ENCODE data around the gene MRTFA. TPM values are rescaled to one million over a fixed set of nuclear protein-coding genes. Genes with fewer than 3 reads are reported as not detected.
"Not testable (repeated sequence)": the region's sequence is repeated elsewhere in the genome, so short reads cannot be mapped to it uniquely, and the experiment has no call there.

The MRTFA gene
- total RNA-seq (2014; rRNA removed; shearing (Covaris generic)), result 47.7 and 56.5 TPM in 2 replicates

- peak; percentile 95 for DNase-seq (ENCODE audit: low spot score)
These were observed at the start of gene MRTFA for GRCh38 chr22:40636380-40637182. TSS of gene MRTFA (minus strand) at chr22:40636719.

- DNase-seq (ENCODE audit: low spot score), result no peak
These were observed 48.9 kb upstream of the MRTFA start for GRCh38 chr22:40685406-40685805.

GRCh38 chr22:40684728-40685127 is 48.2 kb upstream of the MRTFA start:
- no peak for DNase-seq (ENCODE audit: low spot score)

GRCh38 chr22:40681451-40681850 is 44.9 kb upstream of the MRTFA start:
- DNase-seq (ENCODE audit: low spot score), result no peak

- no peak for DNase-seq (ENCODE audit: low spot score)
These were observed 44.3 kb upstream of the MRTFA start for GRCh38 chr22:40680819-40681183.

- DNase-seq (ENCODE audit: low spot score), result no peak
These were observed 43.7 kb upstream of the MRTFA start for GRCh38 chr22:40679964-40680818.

- no peak for DNase-seq (ENCODE audit: low spot score)
These were observed 42.9 kb upstream of the MRTFA start, which contains the start of gene MCHR1 for GRCh38 chr22:40679249-40679963. TSS of gene MCHR1 (plus strand) at chr22:40679484. CDS start at chr22:40679653, 169 bp downstream.

GRCh38 chr22:40678493-40679248 is 42.2 kb upstream of the MRTFA start:
- no peak for DNase-seq (ENCODE audit: low spot score)

- no peak for DNase-seq (ENCODE audit: low spot score)
These were observed 40.1 kb upstream of the MRTFA start for GRCh38 chr22:40676644-40677043.

- DNase-seq (ENCODE audit: low spot score), result not testable (repeated sequence)
These were observed 39.6 kb upstream of the MRTFA start for GRCh38 chr22:40676166-40676565.

GRCh38 chr22:40674274-40674673 is 37.8 kb upstream of the MRTFA start:
- no peak for DNase-seq (ENCODE audit: low spot score)

- DNase-seq (ENCODE audit: low spot score), result no peak
These were observed 36.5 kb upstream of the MRTFA start for GRCh38 chr22:40673017-40673416.

GRCh38 chr22:40671796-40672360 is 35.4 kb upstream of the MRTFA start:
- no peak for DNase-seq (ENCODE audit: low spot score)

GRCh38 chr22:40671369-40671768 is 34.9 kb upstream of the MRTFA start:
- DNase-seq (ENCODE audit: low spot score), result no peak

GRCh38 chr22:40670058-40670457 is 33.5 kb upstream of the MRTFA start:
- DNase-seq (ENCODE audit: low spot score), result no peak

- peak; percentile 88 for DNase-seq (ENCODE audit: low spot score)
These were observed 32.3 kb upstream of the MRTFA start for GRCh38 chr22:40668611-40669411.

- no peak for DNase-seq (ENCODE audit: low spot score)
These were observed 29.8 kb upstream of the MRTFA start for GRCh38 chr22:40666151-40666848.

- no peak for DNase-seq (ENCODE audit: low spot score)
These were observed 28.8 kb upstream of the MRTFA start for GRCh38 chr22:40665312-40665711.

- DNase-seq (ENCODE audit: low spot score), result no peak
These were observed 25.2 kb upstream of the MRTFA start for GRCh38 chr22:40661671-40662070.

GRCh38 chr22:40660730-40661129 is 24.2 kb upstream of the MRTFA start:
- DNase-seq (ENCODE audit: low spot score), result no peak
